ENCODE measurements around the gene PIGP. TPM values are rescaled to one million over a fixed set of nuclear protein-coding genes. Genes with fewer than 3 reads are reported as not detected.
"Not testable (repeated sequence)": the region's sequence is repeated elsewhere in the genome, so short reads cannot be mapped to it uniquely, and the experiment has no call there.

PIGP gene
- 23.8 and 25.7 TPM in 2 replicates for total RNA-seq (2014; rRNA removed; shearing (Covaris generic))

DNA sequence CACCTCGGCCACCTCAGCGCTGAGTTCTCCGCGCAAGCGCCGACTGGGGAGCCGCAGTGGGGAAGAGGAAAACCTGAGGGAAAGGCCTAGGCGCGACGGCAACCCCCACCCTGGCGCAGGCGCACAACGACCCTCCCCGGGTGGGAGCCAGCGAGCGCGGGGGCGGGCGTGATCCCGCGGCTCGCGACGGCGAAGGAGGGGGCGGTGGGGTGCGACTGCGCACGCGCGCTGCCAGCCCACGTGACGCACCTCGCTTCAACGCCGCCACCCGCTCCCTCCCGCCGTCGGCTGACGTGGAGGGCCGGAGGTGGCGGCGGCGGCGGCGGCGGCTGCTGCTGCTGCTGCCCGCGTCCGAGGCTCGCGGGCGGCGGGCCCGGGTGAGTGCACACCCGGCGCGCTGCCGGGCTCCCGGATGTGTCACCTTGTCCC, at the start of gene PIGP, which contains the start of gene TTC3:
Gene PIGP (minus strand): TSS at position 84 of the 429 bp plus-strand sequence. CDS start 556 bp downstream, outside the sequence.
Gene TTC3 (plus strand): TSS at position 267 of the 429 bp plus-strand sequence. CDS start 14,004 bp downstream, outside the sequence.
- Histone ChIP-seq H3K4me3 (peak within 1 kb of the TSS; percentile 88), H3K36me3 (no peaks in the 10 kb centered on the region), H3K9me3 (replicated peaks) (no peaks in the 10 kb centered on the region), H3K27ac (peak within 1 kb of the TSS; percentile 94), H3K4me1 (no peaks in the 10 kb centered on the region), H3K27me3 (no peaks in the 10 kb centered on the region)
- peak; percentile 96 to 97 for DNase-seq

GRCh38 chr21:37119421-37120218, 46.7 kb upstream of the PIGP start:
- Histone ChIP-seq H3K27me3 (no peaks in the 10 kb centered on the region; the same call in 1 of the 2 replicates), H3K9me3 (replicated peaks) (no peaks in the 10 kb centered on the region), H3K27ac (no peak overlapping the region), H3K4me1 (0 out of 2 replicates have a peak, but pooled peaks cover 2% of the 10 kb centered on the region), H3K4me3 (no peak overlapping the region), H3K36me3 (peaks cover 18% of the 10 kb centered on the region)
- DNase-seq, result no peak

- 0 out of 2 replicates have a peak, but pooled peaks cover 2% of the 10 kb centered on the region for H3K4me1 ChIP-seq
- H3K27me3 ChIP-seq, result no peaks in the 10 kb centered on the region; the same call in 1 of the 2 replicates
- H3K36me3 ChIP-seq, result peaks cover 16% of the 10 kb centered on the region
Measured at GRCh38 chr21:37118187-37118826, 45.4 kb upstream of the PIGP start.

DNA sequence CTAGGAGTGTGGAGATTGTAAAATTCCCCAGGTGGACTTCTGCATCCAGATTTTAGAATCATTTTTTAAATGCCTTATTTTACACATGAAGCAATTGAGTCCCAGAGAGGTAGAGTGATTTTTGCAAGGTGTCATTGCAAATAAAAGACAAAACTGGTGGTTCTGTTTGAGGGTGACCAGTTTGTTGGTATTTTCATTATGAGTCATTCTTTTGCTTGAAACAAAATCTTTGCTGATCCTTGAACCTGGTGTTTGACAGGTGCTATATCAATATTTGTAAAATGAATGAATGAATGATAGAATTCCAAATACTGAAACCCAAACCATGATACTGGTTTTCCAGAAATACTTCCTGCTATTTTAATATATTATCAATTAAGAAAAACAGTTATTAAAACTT, 44.3 kb upstream of the PIGP start:
- H3K9me3 ChIP-seq (replicated peaks), result peaks cover 5% of the 10 kb centered on the region; the same call in 1 of the 2 replicates
- DNase-seq, result no peak
- H3K4me3 ChIP-seq, result no peak overlapping the region
- 0 out of 2 replicates have a peak, but pooled peaks cover 2% of the 10 kb centered on the region for H3K4me1 ChIP-seq
- H3K27me3 ChIP-seq, result no peaks in the 10 kb centered on the region; the same call in 1 of the 2 replicates
- H3K36me3 ChIP-seq, result peaks cover 16% of the 10 kb centered on the region
- no peak overlapping the region for H3K27ac ChIP-seq

More at GRCh38 chr21:37118187-37118826, 45.4 kb upstream of the PIGP start:
- Histone ChIP-seq H3K9me3 (replicated peaks) (peaks cover 5% of the 10 kb centered on the region; the same call in 1 of the 2 replicates), H3K4me3 (no peak overlapping the region), H3K27ac (no peak overlapping the region)
- DNase-seq, result no peak

DNA sequence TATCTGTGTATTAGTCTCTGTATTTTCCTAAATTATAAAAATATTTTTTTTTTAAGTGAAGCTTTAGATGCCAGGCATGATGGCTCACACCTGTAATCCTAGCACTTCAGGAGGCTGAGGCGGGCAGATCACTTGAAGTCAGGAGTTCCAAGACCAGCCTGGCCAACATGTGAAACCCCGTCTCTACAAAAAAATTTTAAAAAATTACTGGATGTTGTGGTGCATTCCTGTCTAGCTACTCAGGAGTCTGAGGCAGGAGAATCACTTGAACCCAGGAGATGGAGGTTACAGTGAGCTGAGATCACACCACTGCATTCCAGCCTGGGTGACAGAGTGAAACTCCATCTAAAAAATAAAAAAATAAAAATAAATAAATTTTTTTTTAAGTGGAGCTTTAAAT, 43.6 kb upstream of the PIGP start:
- H3K4me3 ChIP-seq; H3K9me3 ChIP-seq (replicated peaks); H3K36me3 ChIP-seq; H3K4me1 ChIP-seq; H3K27ac ChIP-seq; H3K27me3 ChIP-seq; DNase-seq: not testable (repeated sequence)

DNA sequence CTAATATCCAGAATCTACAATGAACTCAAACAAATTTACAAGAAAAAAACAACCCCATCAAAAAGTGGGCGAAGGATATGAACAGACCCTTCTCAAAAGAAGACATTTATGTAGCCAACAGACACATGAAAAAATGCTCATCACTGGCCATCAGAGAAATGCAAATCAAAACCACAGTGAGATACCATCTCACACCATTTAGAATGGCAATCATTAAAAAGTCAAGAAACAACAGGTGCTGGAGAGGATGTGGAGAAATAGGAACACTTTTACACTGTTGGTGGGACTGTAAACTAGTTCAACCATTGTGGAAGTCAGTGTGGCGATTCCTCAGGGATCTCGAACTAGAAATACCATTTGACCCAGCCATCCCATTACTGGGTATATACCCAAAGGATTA, 41.4 kb upstream of the PIGP start:
- H3K4me1 ChIP-seq; H3K4me3 ChIP-seq; H3K36me3 ChIP-seq; H3K27ac ChIP-seq; DNase-seq; H3K9me3 ChIP-seq (replicated peaks); H3K27me3 ChIP-seq: not testable (repeated sequence)

DNA sequence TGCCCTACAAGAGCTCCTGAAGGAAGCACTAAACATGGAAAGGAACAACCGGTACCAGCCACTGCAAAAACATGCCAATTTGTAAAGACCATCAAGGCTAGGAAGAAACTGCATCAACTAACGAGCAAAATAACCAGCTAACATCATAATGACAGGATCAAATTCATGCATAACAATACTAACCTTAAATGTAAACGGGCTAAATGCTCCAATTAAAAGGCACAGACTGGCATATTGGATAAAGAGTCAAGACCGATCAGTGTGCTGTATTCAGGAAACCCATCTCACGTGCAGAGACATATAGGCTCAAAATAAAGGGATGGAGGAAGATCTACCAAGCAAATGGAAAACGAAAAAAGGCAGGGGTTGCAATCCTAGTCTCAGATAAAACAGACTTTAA, 38.2 kb upstream of the PIGP start:
- not testable (repeated sequence) for H3K4me1 ChIP-seq, H3K27ac ChIP-seq, DNase-seq, H3K27me3 ChIP-seq, H3K4me3 ChIP-seq
- Histone ChIP-seq H3K36me3 (peaks cover 24% of the 10 kb centered on the region), H3K9me3 (replicated peaks) (peaks cover 15% of the 10 kb centered on the region)

DNA sequence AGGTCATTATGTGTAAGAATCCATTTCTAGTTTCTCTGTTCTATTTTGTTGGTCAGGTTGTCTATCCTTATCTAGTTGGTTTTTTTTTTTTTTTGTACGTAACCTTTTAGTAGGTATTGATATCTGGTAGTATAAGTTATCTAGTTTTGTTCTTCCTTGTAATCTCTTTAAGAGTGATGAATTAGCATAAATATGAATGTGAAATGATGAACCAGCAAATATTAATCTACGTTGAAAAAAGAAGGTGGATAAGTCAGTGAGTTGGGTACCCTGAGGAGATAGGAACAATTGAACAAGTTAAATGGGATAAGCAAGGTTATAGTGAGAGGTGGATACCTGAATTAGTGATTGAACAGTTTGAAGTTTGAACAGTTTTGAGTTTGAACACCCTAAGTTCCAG, 34.1 kb upstream of the PIGP start:
- Histone ChIP-seq H3K27me3 (no peaks in the 10 kb centered on the region), H3K4me3 (no peak overlapping the region), H3K36me3 (peaks cover 30% of the 10 kb centered on the region), H3K9me3 (replicated peaks) (peaks cover 10% of the 10 kb centered on the region), H3K27ac (no peak overlapping the region), H3K4me1 (no peaks in the 10 kb centered on the region)
- DNase-seq, result no peak

DNA sequence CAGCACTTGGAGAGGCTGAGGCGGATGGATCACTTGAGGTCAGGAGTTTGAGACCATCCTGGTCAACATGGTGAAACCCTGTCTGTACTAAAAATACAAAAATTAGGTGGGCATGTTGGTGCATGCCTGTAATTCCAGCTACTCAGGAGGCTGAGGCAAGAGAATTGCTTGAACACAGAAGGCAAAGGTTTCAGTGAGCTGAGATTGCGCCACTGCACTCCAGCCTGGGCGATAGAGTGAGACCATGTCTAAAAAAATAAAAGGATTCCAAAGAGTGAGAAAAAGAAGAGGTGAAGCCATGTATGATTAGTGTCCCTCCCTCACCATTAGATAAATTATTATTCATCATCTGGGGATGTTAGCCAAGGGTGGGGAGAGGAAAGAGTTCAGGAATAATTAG, 29.9 kb upstream of the PIGP start:
- not testable (repeated sequence) for H3K27me3 ChIP-seq; H3K4me3 ChIP-seq; H3K9me3 ChIP-seq (replicated peaks); DNase-seq; H3K27ac ChIP-seq
- Histone ChIP-seq H3K4me1 (peaks cover 13% of the 10 kb centered on the region), H3K36me3 (peaks cover 32% of the 10 kb centered on the region)

DNA sequence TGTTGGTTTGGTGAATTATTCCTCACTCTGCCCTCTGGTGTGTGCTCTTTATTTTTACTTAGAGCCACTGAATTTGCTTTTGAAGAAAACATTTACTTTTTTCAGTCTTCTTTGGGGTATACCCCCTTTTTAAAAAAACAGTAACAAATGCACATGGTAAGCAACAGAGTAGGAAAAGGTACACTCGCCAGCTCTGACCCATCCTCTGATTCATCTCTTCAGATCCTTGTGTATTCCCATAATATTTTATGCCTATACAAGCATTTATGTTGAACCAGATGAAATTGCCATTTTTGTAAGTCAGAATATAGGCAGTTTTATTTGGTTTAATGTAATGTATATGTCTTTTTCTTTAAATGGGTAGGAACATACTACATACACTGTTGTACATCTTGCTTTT, 28.5 kb upstream of the PIGP start:
- Histone ChIP-seq H3K27ac (no peak overlapping the region), H3K27me3 (no peaks in the 10 kb centered on the region), H3K36me3 (peaks cover 38% of the 10 kb centered on the region), H3K4me3 (no peak overlapping the region), H3K4me1 (peaks cover 13% of the 10 kb centered on the region), H3K9me3 (replicated peaks) (no peaks in the 10 kb centered on the region)
- no peak for DNase-seq

DNA sequence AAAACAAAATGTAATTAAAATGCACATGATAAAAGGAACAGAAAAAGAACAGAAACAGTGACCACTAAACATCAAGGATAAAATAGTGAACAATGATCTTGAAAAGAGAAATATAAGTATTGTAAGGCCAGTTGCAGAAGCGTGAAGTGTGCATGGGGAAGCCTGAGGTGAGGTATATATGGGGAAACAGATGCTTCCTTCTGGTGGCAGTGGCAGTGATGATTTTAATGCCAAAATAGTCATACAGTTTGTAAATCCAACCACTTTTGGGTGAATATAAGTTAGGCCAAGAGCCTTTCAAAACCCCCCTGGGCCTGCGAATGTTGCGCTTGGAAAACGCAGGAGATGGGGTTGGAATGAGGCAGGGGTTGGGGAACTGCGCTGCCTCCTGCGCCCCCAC, 27.4 kb upstream of the PIGP start:
- Histone ChIP-seq H3K27ac (no peak overlapping the region), H3K36me3 (peaks cover 37% of the 10 kb centered on the region), H3K4me3 (no peak overlapping the region), H3K9me3 (replicated peaks) (no peaks in the 10 kb centered on the region), H3K4me1 (peaks cover 13% of the 10 kb centered on the region), H3K27me3 (no peaks in the 10 kb centered on the region)
- DNase-seq, result no peak

GRCh38 chr21:37098751-37099150, 25.9 kb upstream of the PIGP start:
- Histone ChIP-seq H3K4me3 (no peak overlapping the region), H3K4me1 (peaks cover 13% of the 10 kb centered on the region), H3K36me3 (peaks cover 47% of the 10 kb centered on the region), H3K27me3 (no peaks in the 10 kb centered on the region), H3K27ac (peak overlapping the region; percentile 49), H3K9me3 (replicated peaks) (no peaks in the 10 kb centered on the region)
- peak; percentile 73 to 80 for DNase-seq

DNA sequence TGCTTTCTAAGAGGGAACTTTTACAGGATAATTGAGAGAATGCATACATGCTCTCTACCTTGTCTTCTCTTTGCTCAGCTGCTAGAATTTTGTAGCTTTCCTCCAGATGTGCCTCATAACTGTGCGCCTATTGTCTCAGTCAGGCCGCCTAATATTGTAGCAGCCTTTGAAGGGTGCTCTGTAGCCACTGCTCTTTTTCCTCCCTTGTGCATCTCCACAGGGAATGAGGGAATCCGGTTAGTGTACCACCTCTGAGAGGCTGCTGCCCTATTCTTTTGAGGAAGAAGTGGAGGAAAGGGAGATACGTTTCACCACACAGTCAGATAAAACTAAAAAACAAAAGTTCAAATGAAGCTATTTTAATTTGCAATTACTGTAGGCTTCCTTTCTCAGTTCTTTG, 22.9 kb upstream of the PIGP start:
- no peak overlapping the region for H3K4me3 ChIP-seq
- no peak for DNase-seq
- H3K9me3 ChIP-seq (replicated peaks), result no peaks in the 10 kb centered on the region
- H3K4me1 ChIP-seq, result peaks cover 13% of the 10 kb centered on the region
- no peak overlapping the region for H3K27ac ChIP-seq
- peaks cover 57% of the 10 kb centered on the region for H3K36me3 ChIP-seq
- H3K27me3 ChIP-seq, result no peaks in the 10 kb centered on the region

DNA sequence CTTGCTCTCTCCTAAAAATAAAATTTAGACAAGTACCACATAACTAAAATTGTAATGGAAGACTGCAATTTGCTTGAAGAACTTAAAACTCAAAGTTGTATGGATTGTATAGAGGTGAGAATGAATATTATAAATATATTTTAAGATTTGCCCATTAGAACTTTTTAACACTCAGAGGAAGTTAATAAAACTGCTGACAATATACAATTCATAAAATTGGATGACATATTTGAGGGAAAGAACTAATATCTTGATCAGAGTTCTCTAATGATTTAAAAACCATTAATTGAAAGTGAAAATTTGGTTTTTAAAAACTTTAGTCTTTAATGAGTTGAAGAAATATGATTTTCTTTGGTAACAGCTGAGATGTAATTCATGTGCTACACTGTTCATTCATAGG, 21.1 kb upstream of the PIGP start:
- no peak overlapping the region for H3K4me3 ChIP-seq
- H3K4me1 ChIP-seq, result peaks cover 10% of the 10 kb centered on the region
- H3K9me3 ChIP-seq (replicated peaks), result no peaks in the 10 kb centered on the region
- DNase-seq, result no peak
- H3K36me3 ChIP-seq, result peaks cover 57% of the 10 kb centered on the region
- no peak overlapping the region for H3K27ac ChIP-seq
- H3K27me3 ChIP-seq, result no peaks in the 10 kb centered on the region

DNA sequence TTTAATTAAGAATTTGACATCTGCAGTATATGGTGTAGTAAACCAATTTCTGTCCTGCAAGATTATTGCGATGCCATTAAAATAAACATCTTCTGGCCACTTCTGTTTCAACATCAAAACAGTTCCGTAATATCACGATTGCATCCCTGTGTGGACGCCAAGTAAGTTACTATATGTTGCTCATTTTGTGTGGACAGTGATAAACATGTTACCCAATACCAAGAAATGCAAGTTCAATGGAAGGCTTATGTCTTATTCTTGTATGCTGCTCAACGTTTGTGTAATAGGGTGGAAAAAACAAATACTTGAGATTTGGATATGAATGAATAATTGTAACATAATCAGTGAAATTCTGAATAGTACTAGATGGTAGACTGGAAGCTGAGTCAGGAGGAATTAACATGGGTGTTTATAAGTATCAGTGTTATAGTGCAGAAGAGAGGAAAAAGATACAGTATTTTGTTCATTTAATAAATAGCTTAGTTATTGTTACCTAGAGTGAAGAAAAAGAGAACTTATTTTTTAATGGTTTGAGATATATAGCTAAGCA, 15.4 kb upstream of the PIGP start:
- Histone ChIP-seq H3K9me3 (replicated peaks) (no peaks in the 10 kb centered on the region), H3K4me3 (no peak overlapping the region), H3K36me3 (peaks cover 25% of the 10 kb centered on the region), H3K27me3 (no peaks in the 10 kb centered on the region), H3K27ac (no peak overlapping the region), H3K4me1 (no peaks in the 10 kb centered on the region)
- no peak for DNase-seq

All from SJCRH30 (cell line).